BJ (cell line): ENCODE results near the gene CTIF. TPM values are rescaled to one million over a fixed set of nuclear protein-coding genes. Genes with fewer than 3 reads are reported as not detected.

Source experiments
- CTCF ChIA-PET: fragments of 350-600 bp; formaldehyde crosslinking; extraction: SDS; loops from one replicate; lab custom pipeline; 2021; ENCODE audit warnings: antibody characterized with exemption, inconsistent platforms; lab: Yijun Ruan, JAX
- POLR2A ChIA-PET: fragments of 300-600 bp; sonication (Branson Sonifier 250); formaldehyde crosslinking; extraction: SDS; loops from one replicate; lab custom pipeline; 2021; ENCODE audit warnings: antibody characterized with exemption; lab: Charles Lee
- DNase-seq: peaks from one replicate; pipeline ENCODE4 v3.0.0-alpha.2; 2011; ENCODE audit warnings: low read depth
- H3K27me3 ChIP-seq: 2 replicates; pipeline ENCODE4 v1.6.0; 2011; ENCODE audit warnings: low read length; ENCODE audit not compliant: control insufficient read depth, insufficient read depth
- H3K36me3 ChIP-seq: 2 replicates; pipeline ENCODE4 v1.5.1; 2011; ENCODE audit warnings: low read length; ENCODE audit not compliant: control insufficient read depth, insufficient read depth
- H3K4me3 ChIP-seq: 2 replicates; pipeline ENCODE4 v1.5.1; 2011; ENCODE audit warnings: low read depth, mild to moderate bottlenecking, control low read depth, low read length
- CTCF ChIP-seq: IDR thresholded peaks from 2 replicates; pipeline ENCODE4 v1.5.1; 2011; ENCODE audit warnings: low read depth, mild to moderate bottlenecking, control low read depth, inconsistent platforms, low read length, moderate library complexity; ENCODE audit not compliant: insufficient read depth
- polyA plus RNA-seq: library from polyadenylated mRNA; depleted of rRNA; stranded (reverse); fragments of >200 nt; gene quantifications from 2 replicates; pipeline ENCODE4 v1.2.3, GENCODE V29; 2011

The CTIF gene
- polyA plus RNA-seq, 1 experiment: 105 TPM

DNA sequence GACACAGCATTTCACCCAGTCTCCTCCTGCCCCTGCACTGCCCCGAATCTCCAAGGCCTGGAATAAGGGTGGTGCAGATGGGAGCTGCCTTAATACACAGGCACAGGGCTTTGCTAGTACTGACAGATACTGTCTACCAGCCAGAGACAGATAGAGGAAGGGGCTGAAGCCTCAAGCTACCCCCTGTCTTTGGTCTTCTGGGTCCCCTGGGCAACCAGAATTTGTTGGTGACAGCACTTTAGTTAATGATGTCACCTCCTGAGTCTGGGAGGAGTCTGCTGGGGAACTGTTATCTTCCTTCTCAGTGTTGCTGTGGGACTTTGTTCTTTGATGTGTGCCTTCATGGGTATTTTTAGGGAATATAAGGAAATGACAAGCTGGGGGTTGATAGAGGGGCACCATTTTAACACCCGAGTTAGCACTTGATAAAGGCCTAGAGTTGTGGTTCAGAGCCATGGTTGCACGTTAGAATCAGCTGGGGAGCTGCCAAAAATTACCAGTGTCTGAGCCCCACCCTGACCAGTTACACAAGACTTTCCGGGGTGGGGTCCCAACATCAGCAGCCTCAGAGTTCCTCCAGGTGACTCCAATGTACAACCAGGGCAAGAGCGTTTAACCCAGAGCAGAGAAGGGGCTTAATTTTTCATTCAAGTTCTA is 275.1 kb downstream of the CTIF start:
- ChIA-PET CTCF (interaction anchor here (0.9 kb wide), 3 partner anchors 16 to 19 kb away, joined by 3 read pairs; no protein-coding TSS in a partner anchor), POLR2A (no interaction called here)
- Histone ChIP-seq H3K36me3 (peaks cover 16% of the 10 kb centered on the region), H3K27me3 (no peaks in the 10 kb centered on the region), H3K4me3 (no peak overlapping the region)
- no peak for DNase-seq
- TF ChIP-seq CTCF: no peak

GRCh38 chr18:48814490-48815178 is 275.8 kb downstream of the CTIF start:
- H3K27me3 ChIP-seq: no peaks in the 10 kb centered on the region
- CTCF ChIA-PET: interaction anchor here (0.9 kb wide), 2 partner anchors 18 to 19 kb away, joined by 3 read pairs; no protein-coding TSS in a partner anchor
- TF ChIP-seq CTCF: no peak
- POLR2A ChIA-PET: no interaction called here
- no peak overlapping the region for H3K4me3 ChIP-seq
- no peak for DNase-seq
- peaks cover 23% of the 10 kb centered on the region for H3K36me3 ChIP-seq

- ChIA-PET CTCF (no interaction called here), POLR2A (no interaction called here)
- DNase-seq: no peak
- Histone ChIP-seq H3K27me3 (no peaks in the 10 kb centered on the region), H3K4me3 (no peak overlapping the region), H3K36me3 (peaks cover 28% of the 10 kb centered on the region)
- no peak for TF ChIP-seq CTCF
Measured at GRCh38 chr18:48815179-48815515, 276.3 kb downstream of the CTIF start.

DNA sequence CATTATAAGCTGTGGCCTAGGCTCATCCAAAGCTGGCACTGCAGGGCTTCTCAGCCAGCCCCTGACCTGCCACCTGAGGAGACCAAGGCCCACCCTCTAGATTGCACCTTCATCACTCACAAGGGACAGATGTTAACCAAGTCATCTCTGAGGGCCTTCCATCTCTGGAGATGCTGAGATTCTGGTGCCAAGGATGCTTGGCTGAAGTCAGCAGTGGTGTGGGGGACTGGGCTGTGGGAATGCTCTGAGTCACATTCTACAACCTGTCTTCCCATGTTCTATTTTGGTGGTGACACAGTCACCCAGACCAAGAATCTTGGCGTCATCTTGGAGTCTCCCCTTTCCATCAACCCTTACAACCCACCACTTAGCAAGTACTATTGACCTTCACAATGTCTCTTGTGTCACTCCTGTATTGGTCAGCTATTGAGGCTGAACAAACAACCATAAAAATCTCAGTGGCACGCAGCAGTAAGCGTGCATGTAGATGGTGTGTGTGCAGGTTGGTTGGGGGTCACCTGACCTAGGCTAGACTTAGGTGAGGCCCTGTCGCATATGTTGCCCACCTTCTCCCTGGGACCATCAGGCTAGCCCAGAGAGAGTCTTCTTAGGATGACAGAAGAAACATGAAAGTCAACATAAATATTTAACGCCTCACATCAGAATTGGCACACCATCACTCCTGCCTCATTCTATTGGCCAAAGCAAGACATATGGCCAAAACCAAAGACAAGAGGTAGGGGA is 276.9 kb downstream of the CTIF start:
- CTCF ChIA-PET: no interaction called here
- DNase-seq: no peak
- peaks cover 31% of the 10 kb centered on the region for H3K36me3 ChIP-seq
- POLR2A ChIA-PET: no interaction called here
- H3K4me3 ChIP-seq: no peak overlapping the region
- no peaks in the 10 kb centered on the region for H3K27me3 ChIP-seq
- TF ChIP-seq CTCF: no peak

DNA sequence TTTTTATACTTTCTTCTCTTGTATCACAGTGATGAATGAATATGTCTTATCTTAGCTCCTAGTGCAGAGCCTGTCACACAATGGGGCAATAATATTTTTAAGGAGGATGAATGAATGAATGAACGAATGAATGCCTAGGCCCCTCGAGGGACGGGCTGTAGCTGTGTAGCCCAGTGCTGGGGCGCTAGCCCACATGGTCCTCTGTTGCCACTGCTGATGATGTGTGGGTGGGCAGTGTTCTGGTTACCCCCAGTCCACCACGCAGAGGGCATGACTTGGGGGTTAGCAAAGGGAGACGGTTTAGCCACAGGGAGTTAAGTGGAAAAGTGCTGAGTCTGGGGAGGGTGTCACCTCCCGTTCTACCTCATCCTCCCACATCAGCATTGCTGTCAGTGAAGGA is 277.7 kb downstream of the CTIF start:
- no peak for TF ChIP-seq CTCF
- Histone ChIP-seq H3K4me3 (no peak overlapping the region), H3K36me3 (peaks cover 35% of the 10 kb centered on the region), H3K27me3 (no peaks in the 10 kb centered on the region)
- CTCF ChIA-PET: interaction anchor here (0.7 to 1.6 kb wide), 2 partner anchors 14 to 105 kb away, joined by 3 to 4 read pairs; no protein-coding TSS in a partner anchor
- POLR2A ChIA-PET: no interaction called here
- no peak for DNase-seq
